ENCODE measurements around the gene SPECC1. TPM values are rescaled to one million over a fixed set of nuclear protein-coding genes. Genes with fewer than 3 reads are reported as not detected.

The SPECC1 gene
- total and polyA plus RNA-seq, 2 of the 4 experiments (the other 2 are of a cell fraction): 16.9 to 26.2 TPM

DNA sequence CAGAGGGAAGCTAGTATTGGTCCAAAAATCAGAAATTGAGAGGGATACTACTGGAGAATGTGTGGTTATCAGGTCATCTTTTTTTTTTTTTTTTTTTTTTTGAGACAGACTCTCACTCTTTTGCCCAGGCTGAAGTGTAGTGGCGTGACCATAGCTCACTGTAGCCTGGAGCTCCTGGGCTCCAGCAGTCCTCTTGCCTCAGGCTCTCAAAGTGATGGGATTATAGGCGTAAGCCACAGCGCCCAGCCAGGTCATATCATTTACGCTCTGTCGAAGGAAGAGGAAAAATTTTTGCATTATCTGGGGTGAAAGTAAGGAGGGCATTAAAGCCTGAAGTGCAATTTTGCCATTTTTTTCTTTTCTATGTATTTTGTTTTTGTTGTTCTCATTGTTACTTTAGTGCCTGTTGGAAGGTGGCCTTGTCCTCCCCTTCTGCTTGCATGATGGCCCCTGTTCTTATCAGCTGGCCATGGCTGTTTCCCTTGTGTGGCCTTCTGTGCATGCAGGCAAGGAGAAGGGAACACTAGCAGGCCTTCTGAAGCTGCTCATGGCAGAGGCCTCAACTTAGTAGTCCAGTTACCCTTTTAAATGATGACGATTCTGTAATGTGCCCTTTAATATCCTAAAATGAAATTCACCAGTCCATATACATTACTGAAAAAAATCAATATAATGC, 118.3 kb downstream of the SPECC1 start:
- Histone ChIP-seq H3K79me1 (ENCODE audit: low read depth in 1 of 2, low read length in 2 of 2) (no peaks in the 10 kb centered on the region), H3K9me3 (ENCODE audit: control insufficient read depth, insufficient read depth, low read length) (peaks cover 3% of the 10 kb centered on the region; the same call in 1 of the 2 replicates), H2AK9ac (replicated peaks; ENCODE audit: low read depth, low read length, poor library complexity) (no peak overlapping the region), H3K23ac (ENCODE audit: low read depth, low read length) (peak overlapping the region; percentile 54), H2BK120ac (ENCODE audit: low read depth, low read length) (peak overlapping the region; percentile 98), H2BK20ac (ENCODE audit: low read depth, low read length) (peak overlapping the region; percentile 96), H4K5ac (ENCODE audit: low read depth, low read length) (peak overlapping the region; percentile 81), H3K14ac (replicated peaks; ENCODE audit: low read depth, low read length) (peak overlapping the region; percentile 80), H3K56ac (ENCODE audit: extremely low read depth, insufficient read depth, low read length) (peak overlapping the region; percentile 85), H3K4me3 (ENCODE audit: insufficient read depth, low read depth, low read length) (no peak overlapping the region), H3K4me2 (ENCODE audit: low read depth, low read length) (peak overlapping the region; percentile 7; the same call in 1 of the 2 replicates), H2AFZ (replicated peaks; ENCODE audit: low read length, poor library complexity) (peak overlapping the region; percentile 68), H3K9me1 (ENCODE audit: insufficient read depth, low read length) (peaks cover 7% of the 10 kb centered on the region; the same call in 1 of the 2 replicates), H3K4ac (ENCODE audit: low read depth, low read length) (peak overlapping the region; percentile 95), H3K27ac (ENCODE audit: insufficient read depth, low read length) (peak overlapping the region; percentile 99), H4K8ac (ENCODE audit: low read depth in 2 of 2, low read length in 2 of 2) (peak overlapping the region; percentile 55 to 65), H3K27me3 (ENCODE audit: control insufficient read depth, insufficient read depth, low read length) (no peaks in the 10 kb centered on the region), H3K4me1 (ENCODE audit: control insufficient read depth, insufficient read depth, low read length) (peaks cover 9% of the 10 kb centered on the region), H2AK5ac (ENCODE audit: low read depth, low read length) (peak overlapping the region; percentile 98), H2BK15ac (ENCODE audit: low read depth, low read length) (peak overlapping the region; percentile 80; the same call in 2 of the 3 replicates), H3K9ac (ENCODE audit: low read depth, low read length) (peak overlapping the region; percentile 55), H3K18ac (ENCODE audit: low read depth, low read length) (peak overlapping the region; percentile 95), H3K36me3 (ENCODE audit: control insufficient read depth, insufficient read depth, low read length) (no peaks in the 10 kb centered on the region), H2BK5ac (ENCODE audit: low read depth, low read length, poor library complexity, severe bottlenecking) (peak overlapping the region; percentile 95), H4K91ac (ENCODE audit: insufficient read depth, low read depth, low read length) (peak overlapping the region; percentile 97), H4K20me1 (ENCODE audit: insufficient read depth, low read length) (no peaks in the 10 kb centered on the region)
- no TSS peak for BruUV-seq (replicated peaks)
- TF ChIP-seq RAD21 (IDR thresholded peaks at IDR 0.05; ENCODE audit: low read length): no peak
- TF ChIP-seq, protein P1, sequence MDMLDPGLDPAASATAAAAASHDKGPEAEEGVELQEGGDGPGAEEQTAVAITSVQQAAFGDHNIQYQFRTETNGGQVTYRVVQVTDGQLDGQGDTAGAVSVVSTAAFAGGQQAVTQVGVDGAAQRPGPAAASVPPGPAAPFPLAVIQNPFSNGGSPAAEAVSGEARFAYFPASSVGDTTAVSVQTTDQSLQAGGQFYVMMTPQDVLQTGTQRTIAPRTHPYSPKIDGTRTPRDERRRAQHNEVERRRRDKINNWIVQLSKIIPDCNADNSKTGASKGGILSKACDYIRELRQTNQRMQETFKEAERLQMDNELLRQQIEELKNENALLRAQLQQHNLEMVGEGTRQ (IDR thresholded peaks at IDR 0.05; ENCODE audit: low read depth, low read length): no peak
- no peak for TF ChIP-seq SMC3 (IDR thresholded peaks at IDR 0.05; ENCODE audit: low read depth, low read length)
- TF ChIP-seq MAZ (IDR thresholded peaks at IDR 0.05; ENCODE audit: borderline replicate concordance, low read depth, low read length): no peak
- no peak for TF ChIP-seq BHLHE40 (IDR thresholded peaks at IDR 0.05; ENCODE audit: low read depth, low read length)
- TF ChIP-seq RCOR1 (IDR thresholded peaks at IDR 0.05; ENCODE audit: insufficient replicate concordance, low read length): no peak
- TF ChIP-seq MXI1 (IDR thresholded peaks at IDR 0.05; ENCODE audit: borderline replicate concordance, low read depth, low read length): no peak
- TF ChIP-seq NFE2L2 (IDR thresholded peaks at IDR 0.05; ENCODE audit: low read depth, low read length): no peak
- ChIA-PET CTCF (interaction anchor here (0.7 to 1.8 kb wide), 4 partner anchors 10 to 119 kb away, joined by 3 to 7 read pairs (median 4); partner anchors contain the start of gene SPECC1), POLR2A (ENCODE audit: unreplicated experiment) (interaction anchor here (0.9 kb wide), 1 partner anchor 79 kb away, joined by 3 read pairs; no protein-coding TSS in a partner anchor)
- in situ Hi-C loops (cut with MboI; ENCODE audit: low sequenced_read_pairs): no loop called here
- DNase-seq (no peak), ATAC-seq (ENCODE audit: low read depth) (peak; percentile 68)
- intact Hi-C loops (cut with micrococcal nuclease): loop anchor here (5.0 kb wide), 1 partner anchor 80 kb away; no protein-coding TSS in a partner anchor
- WGBS, 2 experiments (ENCODE audit: extremely low coverage in 2 of 2, insufficient read length in 1 of 2): no CpG with 5 or more reads among the region's 6 CpGs
- dilution Hi-C loops (cut with HindIII; ENCODE audit: low sequenced_read_pairs, unreplicated experiment): no loop called here

Measured in IMR-90 (cell line).